GM21381 (cell line): ENCODE results near the gene LRRTM3.

Experiments used
- ATAC-seq: cut with Tn5 transposase; IDR thresholded peaks from one replicate; pipeline ENCODE4 v1.9.1; 2021; ENCODE audit warnings: mild to moderate bottlenecking, moderate library complexity; ENCODE audit not compliant: unreplicated experiment

The LRRTM3 gene

GRCh38 chr10:66931949-66932343 is 6.1 kb downstream of the LRRTM3 start:
- ATAC-seq, result no peak

- ATAC-seq, result no peak
Measured at GRCh38 chr10:66934711-66935110, 8.9 kb downstream of the LRRTM3 start.

- ATAC-seq, result no peak
Measured at GRCh38 chr10:66940965-66941364, 15.1 kb downstream of the LRRTM3 start.

- ATAC-seq, result no peak
Measured at GRCh38 chr10:66941491-66941890, 15.7 kb downstream of the LRRTM3 start.

- ATAC-seq, result no peak
Measured at GRCh38 chr10:66942407-66942806, 16.6 kb downstream of the LRRTM3 start.

GRCh38 chr10:66943590-66943989 is 17.8 kb downstream of the LRRTM3 start:
- ATAC-seq, result no peak

- ATAC-seq, result no peak
Measured at GRCh38 chr10:66951896-66952295, 26.1 kb downstream of the LRRTM3 start.

GRCh38 chr10:66958466-66958865 is 32.6 kb downstream of the LRRTM3 start:
- ATAC-seq, result no peak

- no peak for ATAC-seq
Measured at GRCh38 chr10:66964946-66965345, 39.1 kb downstream of the LRRTM3 start.

- no peak for ATAC-seq
Measured at GRCh38 chr10:66980246-66980815, 54.5 kb downstream of the LRRTM3 start.

- ATAC-seq, result no peak
Measured at GRCh38 chr10:66981361-66982052, 55.7 kb downstream of the LRRTM3 start.

GRCh38 chr10:66982053-66982420 is 56.2 kb downstream of the LRRTM3 start:
- ATAC-seq, result no peak

GRCh38 chr10:66982792-66983474 is 57.1 kb downstream of the LRRTM3 start:
- ATAC-seq, result no peak

GRCh38 chr10:66983475-66983818 is 57.6 kb downstream of the LRRTM3 start:
- ATAC-seq, result no peak

- ATAC-seq, result no peak
Measured at GRCh38 chr10:66990143-66990830, 64.5 kb downstream of the LRRTM3 start.

- no peak for ATAC-seq
Measured at GRCh38 chr10:66996996-66997395, 71.2 kb downstream of the LRRTM3 start.

GRCh38 chr10:66999762-67000545 is 74.1 kb downstream of the LRRTM3 start:
- no peak for ATAC-seq

- no peak for ATAC-seq
Measured at GRCh38 chr10:67004690-67005089, 78.9 kb downstream of the LRRTM3 start.

GRCh38 chr10:67005981-67006380 is 80.1 kb downstream of the LRRTM3 start:
- ATAC-seq, result no peak

- ATAC-seq, result no peak
Measured at GRCh38 chr10:67011480-67011879, 85.6 kb downstream of the LRRTM3 start.

- ATAC-seq, result no peak
Measured at GRCh38 chr10:67011981-67012380, 86.1 kb downstream of the LRRTM3 start.
